BE2C (cell line): Measurements from ENCODE around the gene DNAH10.

Experiments used
- DNase-seq: peaks from one replicate; pipeline ENCODE4 v3.0.0-alpha.2; 2020
- H3K27me3 ChIP-seq: fragments of 250-450 bp; sonication (Bioruptor Pico); 2 replicates; pipeline ENCODE4 v1.5.1; 2020; ENCODE audit warnings: mild to moderate bottlenecking
- H3K36me3 ChIP-seq: fragments of 250-450 bp; sonication (Bioruptor Pico); 2 replicates; pipeline ENCODE4 v1.5.1; 2020; ENCODE audit warnings: mild to moderate bottlenecking
- H3K4me1 ChIP-seq: fragments of 250-450 bp; sonication (Bioruptor Pico); 2 replicates; pipeline ENCODE4 v1.5.1; 2020
- H3K4me3 ChIP-seq: 2 replicates; pipeline ENCODE4 v1.5.1; 2011; ENCODE audit warnings: low read depth, low read length
- H3K9me3 ChIP-seq: fragments of 250-450 bp; sonication (Bioruptor Pico); 2 replicates; pipeline ENCODE4 v1.5.1; 2020
- TF ChIP-seq, protein P1 (sequence below): IDR thresholded peaks from 2 replicates; pipeline ENCODE4 v1.5.1; 2012; ENCODE audit warnings: mild to moderate bottlenecking, low read depth, low read length

Gene DNAH10

DNA sequence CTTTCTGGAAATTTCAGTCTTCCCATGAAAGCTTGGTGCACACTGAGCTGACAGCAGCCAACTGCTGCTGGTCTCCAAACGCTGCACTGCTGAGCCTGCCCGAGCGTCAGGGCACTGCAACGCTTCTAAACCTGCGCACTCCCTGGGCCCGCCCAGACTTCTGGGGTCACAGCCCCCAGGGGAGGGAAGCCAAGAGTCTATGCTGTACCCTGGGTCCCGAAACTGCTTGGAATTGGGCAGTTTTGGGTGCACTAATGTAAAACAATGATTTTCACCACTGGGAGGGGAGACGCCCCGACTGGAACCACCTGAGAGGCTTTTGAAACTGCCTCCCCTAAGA lies 178.5 kb downstream of the DNAH10 start:
- TF ChIP-seq, protein P1, sequence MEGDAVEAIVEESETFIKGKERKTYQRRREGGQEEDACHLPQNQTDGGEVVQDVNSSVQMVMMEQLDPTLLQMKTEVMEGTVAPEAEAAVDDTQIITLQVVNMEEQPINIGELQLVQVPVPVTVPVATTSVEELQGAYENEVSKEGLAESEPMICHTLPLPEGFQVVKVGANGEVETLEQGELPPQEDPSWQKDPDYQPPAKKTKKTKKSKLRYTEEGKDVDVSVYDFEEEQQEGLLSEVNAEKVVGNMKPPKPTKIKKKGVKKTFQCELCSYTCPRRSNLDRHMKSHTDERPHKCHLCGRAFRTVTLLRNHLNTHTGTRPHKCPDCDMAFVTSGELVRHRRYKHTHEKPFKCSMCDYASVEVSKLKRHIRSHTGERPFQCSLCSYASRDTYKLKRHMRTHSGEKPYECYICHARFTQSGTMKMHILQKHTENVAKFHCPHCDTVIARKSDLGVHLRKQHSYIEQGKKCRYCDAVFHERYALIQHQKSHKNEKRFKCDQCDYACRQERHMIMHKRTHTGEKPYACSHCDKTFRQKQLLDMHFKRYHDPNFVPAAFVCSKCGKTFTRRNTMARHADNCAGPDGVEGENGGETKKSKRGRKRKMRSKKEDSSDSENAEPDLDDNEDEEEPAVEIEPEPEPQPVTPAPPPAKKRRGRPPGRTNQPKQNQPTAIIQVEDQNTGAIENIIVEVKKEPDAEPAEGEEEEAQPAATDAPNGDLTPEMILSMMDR = no peak
- Histone ChIP-seq H3K4me1 (no peaks in the 10 kb centered on the region; the same call in 1 of the 2 replicates), H3K9me3 (no peaks in the 10 kb centered on the region)

DNA sequence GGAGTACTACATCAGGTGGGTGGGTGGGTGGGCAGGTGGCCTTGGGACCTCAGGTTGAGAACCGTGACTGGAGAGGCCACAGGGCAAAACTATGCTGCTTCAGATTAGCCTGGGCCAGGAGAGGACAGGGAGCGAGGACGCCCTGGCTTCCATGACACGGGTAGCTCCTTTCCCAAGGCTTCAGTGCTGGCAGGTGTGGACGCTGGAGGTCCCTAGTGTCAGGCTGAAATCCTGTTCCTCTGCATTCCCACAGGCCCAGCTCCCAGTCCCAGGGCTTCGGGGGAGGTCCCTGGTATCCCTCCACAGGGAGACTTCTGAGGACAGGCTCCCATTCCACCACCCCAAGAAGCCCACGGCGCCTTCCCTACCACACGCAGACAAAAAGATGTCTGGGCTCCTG lies 178.9 kb downstream of the DNAH10 start:
- TF ChIP-seq, protein P1 = no peak
- Histone ChIP-seq H3K9me3 (no peaks in the 10 kb centered on the region), H3K4me3 (no peak overlapping the region), H3K36me3 (no peaks in the 10 kb centered on the region; the same call in 1 of the 2 replicates), H3K4me1 (no peaks in the 10 kb centered on the region; the same call in 1 of the 2 replicates), H3K27me3 (no peaks in the 10 kb centered on the region)
- DNase-seq = no peak

More for the DNA sequence above, 178.5 kb downstream of the DNAH10 start:
- DNase-seq = no peak
- Histone ChIP-seq H3K4me3 (no peak overlapping the region), H3K27me3 (no peaks in the 10 kb centered on the region), H3K36me3 (no peaks in the 10 kb centered on the region; the same call in 1 of the 2 replicates)

DNA sequence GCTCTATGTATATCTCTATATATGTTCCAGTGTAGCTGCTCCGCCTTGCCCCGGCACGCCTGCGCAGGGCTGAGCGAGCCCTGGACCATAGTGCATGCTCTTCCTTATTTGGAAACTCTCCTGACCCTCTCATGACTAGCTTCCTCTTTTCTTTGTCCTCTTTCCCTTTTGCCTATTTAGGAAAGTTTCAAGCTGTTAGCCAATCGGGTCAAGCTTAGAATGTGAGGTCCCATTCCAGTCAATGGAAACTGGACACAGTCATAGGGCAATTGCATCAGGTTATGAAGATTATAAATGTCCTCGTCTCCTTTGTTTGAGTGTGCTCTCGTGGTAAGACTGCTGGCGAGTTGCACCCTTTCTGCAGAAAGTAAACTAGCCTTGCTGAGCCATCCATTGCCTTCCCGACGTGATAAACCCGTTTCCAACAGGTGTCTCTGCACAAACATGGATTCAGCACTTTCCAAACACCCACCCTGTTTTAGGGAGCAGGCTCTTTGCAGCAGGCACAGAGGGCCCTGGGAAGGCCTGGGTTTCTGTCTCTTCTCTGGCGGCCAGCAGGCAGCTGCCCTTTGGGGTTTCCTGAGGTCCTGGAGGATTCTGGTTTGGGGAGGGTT lies 179.6 kb downstream of the DNAH10 start:
- no peaks in the 10 kb centered on the region; the same call in 1 of the 2 replicates for H3K36me3 ChIP-seq

DNA sequence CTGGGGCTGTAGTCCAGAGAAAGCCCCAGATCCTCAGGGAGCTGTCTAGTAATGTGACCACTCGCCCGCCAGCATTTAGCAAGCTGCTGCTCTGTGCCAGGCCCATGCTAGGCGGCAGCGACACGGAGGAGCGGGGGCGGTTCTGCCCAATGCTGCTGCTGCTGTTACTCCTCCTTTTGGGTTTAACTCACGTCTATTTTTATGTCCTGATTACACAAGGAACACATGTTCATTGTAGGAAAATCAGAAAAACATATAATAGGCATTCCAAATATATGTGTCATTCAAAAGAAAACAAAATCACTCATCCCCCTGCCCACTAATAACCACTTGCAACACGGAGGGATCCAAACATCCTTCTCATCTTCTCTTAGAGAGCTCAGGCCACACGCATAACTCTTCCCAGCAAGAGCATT lies 180.1 kb downstream of the DNAH10 start:
- H3K9me3 ChIP-seq = no peaks in the 10 kb centered on the region
- H3K36me3 ChIP-seq = no peaks in the 10 kb centered on the region; the same call in 1 of the 2 replicates
- DNase-seq = no peak
- no peak overlapping the region for H3K4me3 ChIP-seq
- TF ChIP-seq, protein P1 = no peak
- H3K27me3 ChIP-seq = no peaks in the 10 kb centered on the region
- H3K4me1 ChIP-seq = no peaks in the 10 kb centered on the region; the same call in 1 of the 2 replicates

More for the DNA sequence above, 179.6 kb downstream of the DNAH10 start:
- Histone ChIP-seq H3K4me3 (no peak overlapping the region), H3K27me3 (no peaks in the 10 kb centered on the region), H3K4me1 (no peaks in the 10 kb centered on the region; the same call in 1 of the 2 replicates), H3K9me3 (no peaks in the 10 kb centered on the region)
- TF ChIP-seq, protein P1 = no peak
- no peak for DNase-seq

DNA sequence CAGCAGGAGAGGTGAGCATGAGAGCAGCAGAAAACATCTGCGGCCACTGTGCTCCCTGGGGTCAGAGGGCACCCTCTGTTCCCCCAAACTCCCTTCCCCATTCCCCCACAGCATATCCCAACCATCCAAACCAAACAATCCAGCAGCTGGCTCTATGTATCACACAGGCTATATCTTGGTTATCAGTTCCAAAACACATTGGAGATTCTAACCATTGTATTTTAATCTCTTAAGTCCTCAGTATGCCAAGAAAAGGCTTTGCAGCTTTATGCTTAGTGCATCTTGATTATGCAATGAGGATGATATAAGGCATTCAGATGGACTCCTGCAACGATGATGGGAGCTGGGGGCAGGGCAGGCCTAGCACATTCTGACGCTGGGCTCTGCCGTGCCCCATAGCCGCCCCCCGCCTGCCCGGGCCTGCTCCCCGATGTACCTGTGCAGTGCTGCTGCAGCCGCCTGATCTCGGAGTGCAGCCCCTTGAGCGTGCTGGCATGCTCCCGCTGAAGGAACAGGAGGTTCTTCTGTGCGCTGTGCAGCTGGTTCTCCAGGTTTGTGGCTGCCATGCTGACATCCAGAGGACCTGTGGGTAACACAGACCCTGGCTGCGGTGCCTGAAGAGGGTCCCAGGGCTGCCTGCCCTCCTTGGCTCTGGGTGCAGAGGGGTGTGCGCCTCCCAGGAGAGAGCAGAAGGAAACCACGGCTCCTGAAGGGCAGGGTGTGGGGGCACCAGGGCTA lies 181.0 kb downstream of the DNAH10 start:
- H3K9me3 ChIP-seq = no peaks in the 10 kb centered on the region
- DNase-seq = no peak
- H3K27me3 ChIP-seq = no peaks in the 10 kb centered on the region
- H3K4me1 ChIP-seq = no peaks in the 10 kb centered on the region; the same call in 1 of the 2 replicates
- no peaks in the 10 kb centered on the region; the same call in 1 of the 2 replicates for H3K36me3 ChIP-seq
- H3K4me3 ChIP-seq = no peak overlapping the region
- TF ChIP-seq, protein P1 = no peak

DNA sequence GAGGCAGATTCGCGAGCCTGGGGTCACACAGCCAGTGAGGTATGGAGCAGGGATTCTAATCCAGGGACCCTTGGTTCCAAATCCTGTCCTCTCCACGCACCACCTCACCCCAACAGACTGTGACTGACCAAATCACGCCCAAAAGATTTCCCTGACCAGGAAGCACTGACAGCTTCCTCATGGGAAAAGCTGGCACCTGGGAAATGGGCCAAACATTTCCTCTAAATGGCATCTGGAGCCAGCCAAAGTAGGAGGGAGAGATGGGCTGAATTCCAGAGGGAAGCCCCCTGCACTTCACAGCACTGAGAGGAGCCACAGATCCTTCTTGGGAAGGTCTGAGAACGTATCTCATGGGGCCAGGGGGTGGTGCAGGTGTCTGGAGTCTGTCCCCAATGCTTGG lies 181.7 kb downstream of the DNAH10 start:
- Histone ChIP-seq H3K4me3 (no peak overlapping the region), H3K9me3 (no peaks in the 10 kb centered on the region), H3K27me3 (no peaks in the 10 kb centered on the region), H3K36me3 (no peaks in the 10 kb centered on the region; the same call in 1 of the 2 replicates), H3K4me1 (no peaks in the 10 kb centered on the region; the same call in 1 of the 2 replicates)
- TF ChIP-seq, protein P1 = no peak
- peak; percentile 27 for DNase-seq
